ENCODE measurements around the gene PTHLH. TPM values are rescaled to one million over a fixed set of nuclear protein-coding genes. Genes with fewer than 3 reads are reported as not detected.

Gene PTHLH
- total and polyA plus RNA-seq, 2 experiments from 2014 or later: 3.1 to 4.5 TPM

DNA sequence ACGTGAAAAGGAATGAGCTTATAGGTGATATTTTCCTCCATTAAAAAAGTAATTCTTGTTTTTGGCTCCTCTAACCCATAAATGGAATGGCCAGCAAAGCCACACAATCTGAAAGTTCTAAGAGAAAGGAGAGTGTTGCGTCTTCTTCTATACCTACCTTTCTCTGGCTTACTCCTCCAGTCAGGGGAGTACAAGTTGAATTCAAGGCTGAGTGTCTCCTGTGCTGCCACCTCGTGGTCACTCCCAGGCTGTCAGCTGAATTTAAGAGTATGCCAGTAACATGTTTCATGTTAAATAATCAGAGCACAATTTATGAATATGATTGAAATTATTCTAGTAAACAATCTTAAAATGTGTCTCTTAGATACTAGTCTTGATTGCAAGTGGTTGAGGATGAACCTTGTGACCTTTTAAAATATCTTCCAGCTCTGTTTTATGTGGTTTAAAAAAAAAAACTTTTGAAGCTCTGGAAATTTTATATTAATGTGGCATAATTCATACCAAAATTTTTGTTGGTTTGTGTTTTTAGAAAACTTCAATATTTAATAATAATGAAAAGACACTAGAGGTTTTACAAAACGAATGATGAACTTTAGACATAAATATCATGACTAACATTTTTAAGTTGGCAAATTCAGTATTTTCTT lies 31.7 kb downstream of the PTHLH start:
- DNase-seq (ENCODE audit: low spot score): peak; percentile 81
- Histone ChIP-seq H3K36me3 (replicated peaks; ENCODE audit: insufficient read depth, low read depth) (no peaks in the 10 kb centered on the region), H3K4me3 (no peak overlapping the region), H3K4me1 (ENCODE audit: insufficient read depth) (no peaks in the 10 kb centered on the region), H3K27me3 (no peaks in the 10 kb centered on the region), H3K9me3 (ENCODE audit: low read depth) (no peaks in the 10 kb centered on the region), H4K20me1 (ENCODE audit: insufficient read depth, poor library complexity, severe bottlenecking) (no peaks in the 10 kb centered on the region), H3K4me2 (no peak overlapping the region), H3K27ac (no peak overlapping the region), H3K79me2 (no peaks in the 10 kb centered on the region), H3K9me2 (replicated peaks; ENCODE audit: insufficient read depth) (no peaks in the 10 kb centered on the region), H2AFZ (no peak overlapping the region)
- no peak for TF ChIP-seq EZH2 (IDR thresholded peaks at IDR 0.05; ENCODE audit: borderline replicate concordance)
- TF ChIP-seq, protein P1, sequence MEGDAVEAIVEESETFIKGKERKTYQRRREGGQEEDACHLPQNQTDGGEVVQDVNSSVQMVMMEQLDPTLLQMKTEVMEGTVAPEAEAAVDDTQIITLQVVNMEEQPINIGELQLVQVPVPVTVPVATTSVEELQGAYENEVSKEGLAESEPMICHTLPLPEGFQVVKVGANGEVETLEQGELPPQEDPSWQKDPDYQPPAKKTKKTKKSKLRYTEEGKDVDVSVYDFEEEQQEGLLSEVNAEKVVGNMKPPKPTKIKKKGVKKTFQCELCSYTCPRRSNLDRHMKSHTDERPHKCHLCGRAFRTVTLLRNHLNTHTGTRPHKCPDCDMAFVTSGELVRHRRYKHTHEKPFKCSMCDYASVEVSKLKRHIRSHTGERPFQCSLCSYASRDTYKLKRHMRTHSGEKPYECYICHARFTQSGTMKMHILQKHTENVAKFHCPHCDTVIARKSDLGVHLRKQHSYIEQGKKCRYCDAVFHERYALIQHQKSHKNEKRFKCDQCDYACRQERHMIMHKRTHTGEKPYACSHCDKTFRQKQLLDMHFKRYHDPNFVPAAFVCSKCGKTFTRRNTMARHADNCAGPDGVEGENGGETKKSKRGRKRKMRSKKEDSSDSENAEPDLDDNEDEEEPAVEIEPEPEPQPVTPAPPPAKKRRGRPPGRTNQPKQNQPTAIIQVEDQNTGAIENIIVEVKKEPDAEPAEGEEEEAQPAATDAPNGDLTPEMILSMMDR (IDR thresholded peaks at IDR 0.05; ENCODE audit: poor library complexity): peak; percentile 88
- 41% methylated on average over 4 of the region's 4 CpGs for WGBS (ENCODE audit: low lambda C conversion rate, missing lambda C conversion rate)

GRCh38 chr12:27940245-27940644 lies 32.3 kb downstream of the PTHLH start:
- Histone ChIP-seq H3K36me3 (replicated peaks; ENCODE audit: insufficient read depth, low read depth) (no peaks in the 10 kb centered on the region), H3K27me3 (no peaks in the 10 kb centered on the region), H3K4me3 (no peak overlapping the region), H2AFZ (no peak overlapping the region), H4K20me1 (ENCODE audit: insufficient read depth, poor library complexity, severe bottlenecking) (no peaks in the 10 kb centered on the region), H3K4me1 (ENCODE audit: insufficient read depth) (no peaks in the 10 kb centered on the region), H3K27ac (no peak overlapping the region), H3K9me2 (replicated peaks; ENCODE audit: insufficient read depth) (no peaks in the 10 kb centered on the region), H3K4me2 (no peak overlapping the region), H3K79me2 (no peaks in the 10 kb centered on the region), H3K9me3 (ENCODE audit: low read depth) (no peaks in the 10 kb centered on the region)
- TF ChIP-seq EZH2phosphoT487 (IDR thresholded peaks at IDR 0.05; ENCODE audit: low read depth, severe bottlenecking, unreplicated experiment) (no peak), EZH2 (IDR thresholded peaks at IDR 0.05; ENCODE audit: borderline replicate concordance) (no peak)
- TF ChIP-seq, protein P1 (IDR thresholded peaks at IDR 0.05; ENCODE audit: poor library complexity): no peak
- WGBS (ENCODE audit: low lambda C conversion rate, missing lambda C conversion rate): 91% methylated on average over 4 of the region's 4 CpGs
- DNase-seq (ENCODE audit: low spot score): no peak

DNA sequence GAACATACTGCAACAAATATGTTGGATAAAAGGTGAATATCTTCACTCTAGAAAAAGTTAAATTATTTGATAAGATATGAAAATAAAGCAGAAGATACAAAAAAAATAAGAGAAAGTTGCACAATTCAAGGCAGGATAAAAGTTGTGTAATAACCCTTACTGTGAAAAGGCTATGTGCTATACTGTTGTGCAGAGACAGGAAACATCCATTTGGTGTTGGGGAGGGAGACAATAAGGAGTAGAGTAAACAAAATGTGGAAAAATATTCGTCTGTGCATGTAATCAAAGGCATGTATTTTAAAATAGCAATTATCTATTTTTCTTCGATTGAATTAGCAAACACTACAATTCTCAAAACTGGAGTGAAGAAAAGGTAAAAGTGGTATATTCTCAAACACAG lies 34.8 kb downstream of the PTHLH start:
- DNase-seq (ENCODE audit: low spot score): no peak
- H3K4me2 ChIP-seq: no peak overlapping the region
- H3K27me3 ChIP-seq: no peaks in the 10 kb centered on the region
- no peaks in the 10 kb centered on the region for H3K36me3 ChIP-seq (replicated peaks; ENCODE audit: insufficient read depth, low read depth)
- TF ChIP-seq, protein P1 (IDR thresholded peaks at IDR 0.05; ENCODE audit: poor library complexity): no peak
- TF ChIP-seq EZH2 (IDR thresholded peaks at IDR 0.05; ENCODE audit: borderline replicate concordance): no peak
- no peak for TF ChIP-seq EZH2phosphoT487 (IDR thresholded peaks at IDR 0.05; ENCODE audit: low read depth, severe bottlenecking, unreplicated experiment)
- H3K79me2 ChIP-seq: no peaks in the 10 kb centered on the region
- H3K4me1 ChIP-seq (ENCODE audit: insufficient read depth): no peaks in the 10 kb centered on the region
- H3K9me2 ChIP-seq (replicated peaks; ENCODE audit: insufficient read depth): no peaks in the 10 kb centered on the region
- no peak overlapping the region for H2AFZ ChIP-seq
- 65% methylated on average over 2 of the region's 2 CpGs for WGBS (ENCODE audit: low lambda C conversion rate, missing lambda C conversion rate)
- H3K27ac ChIP-seq: no peak overlapping the region
- H4K20me1 ChIP-seq (ENCODE audit: insufficient read depth, poor library complexity, severe bottlenecking): no peaks in the 10 kb centered on the region
- no peak overlapping the region for H3K4me3 ChIP-seq
- H3K9me3 ChIP-seq (ENCODE audit: low read depth): no peaks in the 10 kb centered on the region
